Glomerular visceral epithelial cell (primary cell): ENCODE data around the gene NHSL1.
A peak's percentile ranks its signal among the peaks of the same experiment; 100 is the strongest.

Source experiments
- DNase-seq: peaks from one replicate; pipeline ENCODE4 v3.0.0-alpha.2; 2016; ENCODE audit errors: extremely low spot score

The NHSL1 gene

DNA sequence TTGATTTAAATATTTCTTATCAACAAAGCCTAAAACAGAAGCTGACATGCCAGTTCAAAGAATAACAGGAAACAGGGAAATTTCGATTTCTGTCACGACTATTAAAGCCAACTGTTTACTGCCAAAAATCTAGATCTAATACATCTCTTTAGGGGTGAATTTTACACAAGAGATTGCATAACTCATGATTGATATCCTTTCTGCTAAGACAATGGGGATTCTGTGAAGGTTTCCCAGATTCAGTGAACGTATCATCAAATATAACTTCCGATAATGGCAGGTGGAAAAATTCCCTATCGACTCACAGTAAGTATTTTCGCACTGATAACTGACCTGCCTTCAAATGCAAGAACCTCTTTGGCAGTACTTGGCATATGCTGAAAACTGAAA lies 42.9 kb downstream of the NHSL1 start:
- no peak for DNase-seq

DNA sequence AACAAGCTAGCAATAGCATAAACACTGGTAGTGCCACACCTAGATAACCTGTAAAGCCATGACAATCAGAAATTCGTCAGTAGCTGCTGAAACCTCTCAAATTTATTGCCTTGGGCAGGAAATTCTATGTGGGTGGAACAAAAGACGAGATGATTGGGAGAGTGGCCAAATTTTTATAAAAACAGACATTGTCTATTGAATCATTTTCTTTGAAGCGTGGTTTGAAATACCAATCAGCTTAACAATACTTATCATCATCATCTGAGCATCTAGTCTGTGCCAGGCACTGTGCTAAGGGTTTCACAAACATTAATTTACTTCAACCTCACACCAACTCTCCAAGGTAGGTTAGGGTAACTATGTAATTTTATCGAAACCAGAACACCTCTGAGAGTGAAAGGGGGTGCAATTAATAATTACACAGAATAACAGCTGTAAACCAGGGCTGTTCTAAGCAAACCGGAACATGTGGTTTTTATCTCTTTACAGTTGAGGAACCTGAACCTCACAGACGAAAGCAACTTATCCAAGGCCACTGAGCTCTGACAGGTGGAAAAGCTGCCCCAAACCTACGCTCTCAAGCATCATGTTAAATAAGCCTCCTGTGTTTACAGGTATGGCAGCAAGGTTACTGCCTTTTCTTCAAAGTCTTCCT lies 43.4 kb downstream of the NHSL1 start:
- peak; percentile 35 for DNase-seq

DNA sequence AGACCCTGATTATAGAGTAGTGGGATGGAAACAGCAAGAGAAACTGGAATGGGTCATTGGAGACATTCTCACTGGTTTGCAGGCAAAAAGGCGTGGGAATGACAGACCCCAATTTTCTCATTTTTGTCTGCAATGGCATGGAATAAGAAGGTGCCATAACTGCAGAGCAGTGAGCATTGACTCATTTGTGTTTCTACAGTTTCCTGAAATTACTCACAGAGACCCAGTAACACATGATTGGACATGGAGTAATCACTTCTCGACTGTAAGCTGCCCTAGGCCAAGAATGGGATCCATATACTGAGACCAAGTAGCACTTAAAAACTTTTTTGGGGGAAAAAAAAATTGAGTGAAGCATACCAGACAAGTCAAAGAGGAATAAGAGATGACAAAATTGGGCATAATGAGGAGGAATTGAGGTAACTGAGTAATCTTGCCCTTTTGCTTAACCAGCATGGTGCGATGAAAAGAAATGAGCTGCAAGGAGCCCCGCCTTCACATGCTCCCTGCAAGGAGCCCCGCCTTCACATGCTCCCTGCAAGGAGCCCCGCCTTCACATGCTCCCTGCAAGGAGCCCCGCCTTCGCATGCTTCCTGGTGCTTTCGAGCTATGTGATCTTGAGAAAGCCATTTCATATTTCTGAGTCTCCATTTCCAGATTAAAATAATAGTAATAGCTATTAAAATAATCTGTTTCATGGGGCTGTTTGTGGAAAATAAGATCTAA lies 44.1 kb downstream of the NHSL1 start:
- peak; percentile 12 for DNase-seq

DNA sequence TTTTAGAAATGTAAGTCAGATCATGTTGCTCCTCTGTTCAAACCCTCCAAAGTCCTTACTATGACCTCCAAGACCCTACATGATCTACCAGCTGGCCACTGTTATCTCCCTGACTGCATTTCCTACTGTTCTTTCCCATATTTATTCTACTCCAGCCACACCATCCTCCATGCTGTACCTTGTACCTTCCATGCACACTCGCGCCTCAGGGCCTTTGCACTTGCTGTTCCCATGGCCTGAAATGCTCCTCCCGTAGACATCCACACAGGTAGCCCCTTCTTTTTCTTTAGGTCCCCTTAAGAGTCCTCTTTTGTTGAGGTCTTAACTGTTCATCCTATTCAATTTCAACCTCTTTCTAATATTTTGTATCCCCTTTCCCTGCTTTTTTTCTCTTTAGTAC lies 48.3 kb downstream of the NHSL1 start:
- no peak for DNase-seq

DNA sequence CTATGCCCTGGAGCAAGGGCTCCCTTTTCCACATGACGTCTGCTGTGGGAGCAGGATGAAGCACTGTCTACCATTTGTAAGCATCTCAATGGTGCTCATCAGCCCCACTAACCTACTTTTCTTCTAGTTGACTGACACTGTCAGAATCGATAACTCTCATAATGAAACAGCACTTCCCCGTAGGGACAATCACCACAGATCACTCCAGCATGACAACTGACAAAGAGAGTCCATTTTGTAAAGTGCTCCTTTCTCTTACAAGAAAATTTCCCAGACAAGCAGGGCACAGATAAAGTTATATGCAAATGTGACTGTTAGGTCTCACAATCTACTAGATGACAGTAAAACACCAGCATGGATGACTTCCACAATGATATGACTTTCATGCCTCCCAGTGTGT lies 48.8 kb downstream of the NHSL1 start:
- DNase-seq: no peak

GRCh38 chr6:138446821-138447220 lies 52.5 kb downstream of the NHSL1 start:
- DNase-seq: no peak

DNA sequence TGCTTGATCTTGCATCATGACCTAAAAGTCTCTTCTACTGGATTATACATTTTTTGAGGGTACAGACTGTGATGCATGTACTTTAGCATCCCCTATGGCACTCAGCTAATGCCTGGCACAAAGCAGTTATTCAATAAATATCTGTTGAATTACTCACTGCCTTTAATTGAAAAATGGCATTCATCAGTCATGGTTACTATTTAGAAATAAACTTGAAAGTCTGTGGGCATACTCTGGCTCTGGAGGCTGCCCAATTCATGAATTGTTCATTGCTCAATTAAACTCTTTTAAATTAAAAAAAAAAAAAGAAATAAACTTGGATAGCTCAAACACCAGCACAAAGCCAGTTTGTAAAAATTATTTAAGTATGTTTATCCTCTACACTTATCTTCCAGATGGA lies 55.3 kb downstream of the NHSL1 start:
- no peak for DNase-seq

GRCh38 chr6:138442663-138443062 lies 56.6 kb downstream of the NHSL1 start:
- no peak for DNase-seq

DNA sequence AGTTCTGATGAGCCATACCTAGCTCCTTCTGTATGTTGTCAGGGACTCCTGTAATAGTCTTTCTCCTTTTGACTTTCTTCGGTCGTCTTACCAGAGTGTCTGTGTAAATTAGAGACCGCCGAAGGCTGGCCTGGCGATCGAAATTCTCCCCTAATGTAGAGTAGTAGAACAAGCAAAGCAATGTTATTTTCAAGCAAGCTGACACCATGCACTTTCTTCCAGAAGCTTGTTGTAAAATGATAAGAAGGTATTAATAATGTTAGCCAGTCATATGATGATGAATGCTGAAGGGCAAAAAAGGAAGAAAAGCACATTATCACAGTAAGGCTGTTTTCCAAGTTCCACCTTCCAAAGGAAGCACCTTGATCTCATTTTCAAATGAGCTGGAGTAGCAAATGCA lies 57.3 kb downstream of the NHSL1 start:
- DNase-seq: no peak

DNA sequence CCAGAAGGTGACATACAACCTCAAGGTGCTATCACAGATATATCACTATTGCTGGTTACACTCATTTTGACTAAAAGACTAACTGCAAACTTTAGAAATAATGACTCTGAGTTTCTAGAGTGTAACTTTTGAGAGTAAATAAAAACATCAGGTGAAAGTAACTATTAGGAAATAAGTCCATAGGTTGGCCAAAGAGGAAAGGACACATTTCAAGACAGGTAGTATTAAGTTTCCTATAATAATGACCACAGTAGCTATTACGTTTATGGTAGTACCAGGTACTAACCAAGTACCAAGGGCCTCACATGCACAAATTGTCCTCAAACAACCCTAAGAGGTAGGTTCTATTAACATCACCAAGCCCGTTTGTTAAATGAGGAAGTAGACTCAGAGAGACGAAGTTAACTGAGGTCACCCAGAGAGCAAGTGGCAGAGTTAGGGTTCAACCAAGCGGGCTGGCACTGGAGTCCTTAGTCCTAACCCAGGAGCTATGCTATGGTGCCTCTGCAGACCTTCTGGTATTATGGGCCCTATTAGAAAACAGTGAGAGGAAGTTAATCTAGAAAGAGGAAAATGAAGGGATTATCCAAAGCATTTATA lies 58.4 kb downstream of the NHSL1 start:
- no peak for DNase-seq

- DNase-seq: no peak
Observed at GRCh38 chr6:138440296-138440695, 59.0 kb downstream of the NHSL1 start.

GRCh38 chr6:138439546-138439945 lies 59.7 kb downstream of the NHSL1 start:
- no peak for DNase-seq

DNA sequence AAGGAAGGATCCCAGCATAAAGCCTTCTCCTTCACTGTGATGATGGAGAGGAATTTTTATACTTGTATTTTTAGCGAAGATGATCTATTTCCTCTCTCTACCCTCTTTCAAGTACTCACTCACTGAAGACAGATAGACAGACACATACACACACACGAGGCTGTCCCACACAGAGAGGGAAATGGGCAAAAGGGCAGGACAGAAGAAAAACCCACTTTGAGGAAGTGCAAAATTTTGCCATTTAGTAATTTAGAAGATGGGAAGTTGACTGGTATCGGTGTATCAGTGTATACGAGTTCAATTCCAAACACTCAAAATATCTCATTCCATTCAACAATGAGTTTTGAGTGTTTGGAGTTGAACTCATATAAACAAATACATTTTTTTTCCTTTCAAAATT lies 64.4 kb downstream of the NHSL1 start:
- DNase-seq: no peak

GRCh38 chr6:138434096-138434495 lies 65.2 kb downstream of the NHSL1 start:
- DNase-seq: no peak

GRCh38 chr6:138432063-138432356 lies 67.3 kb downstream of the NHSL1 start:
- no peak for DNase-seq

GRCh38 chr6:138431256-138432062 lies 67.8 kb downstream of the NHSL1 start:
- DNase-seq: no peak

- DNase-seq: no peak
Observed at GRCh38 chr6:138430361-138431145, 68.7 kb downstream of the NHSL1 start.

GRCh38 chr6:138429761-138430160 lies 69.5 kb downstream of the NHSL1 start:
- no peak for DNase-seq

GRCh38 chr6:138428944-138429598 lies 70.2 kb downstream of the NHSL1 start:
- peak; percentile 57 for DNase-seq

GRCh38 chr6:138427701-138428100 lies 71.6 kb downstream of the NHSL1 start:
- no peak for DNase-seq

GRCh38 chr6:138426500-138427123 lies 72.7 kb downstream of the NHSL1 start:
- no peak for DNase-seq
